ENCODE measurements around the gene NTM.

The NTM gene

DNA sequence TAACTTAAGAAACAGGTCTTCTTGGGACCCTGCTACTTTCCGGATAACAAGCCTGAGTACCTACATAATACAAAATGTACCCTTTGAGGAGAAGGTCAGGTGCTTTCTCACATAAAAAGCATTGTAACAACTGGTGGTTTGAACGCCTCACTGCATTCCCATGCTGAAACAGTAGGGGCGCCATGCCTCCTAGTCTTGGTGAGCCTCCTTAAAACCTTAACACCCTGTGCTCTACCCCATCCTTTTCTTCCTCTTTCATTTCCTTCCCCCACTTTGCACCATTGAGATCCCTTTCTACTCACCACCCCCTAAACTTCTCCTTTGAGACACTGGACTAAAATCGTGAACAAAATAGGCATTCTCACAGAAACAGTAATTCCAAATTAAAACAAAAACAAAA lies 729.3 kb downstream of the NTM start:
- TF ChIP-seq, protein P1, sequence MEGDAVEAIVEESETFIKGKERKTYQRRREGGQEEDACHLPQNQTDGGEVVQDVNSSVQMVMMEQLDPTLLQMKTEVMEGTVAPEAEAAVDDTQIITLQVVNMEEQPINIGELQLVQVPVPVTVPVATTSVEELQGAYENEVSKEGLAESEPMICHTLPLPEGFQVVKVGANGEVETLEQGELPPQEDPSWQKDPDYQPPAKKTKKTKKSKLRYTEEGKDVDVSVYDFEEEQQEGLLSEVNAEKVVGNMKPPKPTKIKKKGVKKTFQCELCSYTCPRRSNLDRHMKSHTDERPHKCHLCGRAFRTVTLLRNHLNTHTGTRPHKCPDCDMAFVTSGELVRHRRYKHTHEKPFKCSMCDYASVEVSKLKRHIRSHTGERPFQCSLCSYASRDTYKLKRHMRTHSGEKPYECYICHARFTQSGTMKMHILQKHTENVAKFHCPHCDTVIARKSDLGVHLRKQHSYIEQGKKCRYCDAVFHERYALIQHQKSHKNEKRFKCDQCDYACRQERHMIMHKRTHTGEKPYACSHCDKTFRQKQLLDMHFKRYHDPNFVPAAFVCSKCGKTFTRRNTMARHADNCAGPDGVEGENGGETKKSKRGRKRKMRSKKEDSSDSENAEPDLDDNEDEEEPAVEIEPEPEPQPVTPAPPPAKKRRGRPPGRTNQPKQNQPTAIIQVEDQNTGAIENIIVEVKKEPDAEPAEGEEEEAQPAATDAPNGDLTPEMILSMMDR (IDR thresholded peaks at IDR 0.05; ENCODE audit: poor library complexity, severe bottlenecking): peak; percentile 38
- Histone ChIP-seq H3K36me3 (ENCODE audit: low read depth) (no peaks in the 10 kb centered on the region), H3K4me1 (ENCODE audit: insufficient read depth, poor library complexity, severe bottlenecking) (no peaks in the 10 kb centered on the region), H3K27ac (ENCODE audit: poor library complexity, severe bottlenecking) (no peak overlapping the region), H3K9me3 (ENCODE audit: severe bottlenecking) (no peaks in the 10 kb centered on the region), H3K27me3 (ENCODE audit: insufficient read depth, poor library complexity, severe bottlenecking) (no peaks in the 10 kb centered on the region), H3K4me3 (ENCODE audit: severe bottlenecking) (no peak overlapping the region)
- DNase-seq (ENCODE audit: low spot score) (no peak), ATAC-seq (ENCODE audit: low read depth) (no peak)

DNA sequence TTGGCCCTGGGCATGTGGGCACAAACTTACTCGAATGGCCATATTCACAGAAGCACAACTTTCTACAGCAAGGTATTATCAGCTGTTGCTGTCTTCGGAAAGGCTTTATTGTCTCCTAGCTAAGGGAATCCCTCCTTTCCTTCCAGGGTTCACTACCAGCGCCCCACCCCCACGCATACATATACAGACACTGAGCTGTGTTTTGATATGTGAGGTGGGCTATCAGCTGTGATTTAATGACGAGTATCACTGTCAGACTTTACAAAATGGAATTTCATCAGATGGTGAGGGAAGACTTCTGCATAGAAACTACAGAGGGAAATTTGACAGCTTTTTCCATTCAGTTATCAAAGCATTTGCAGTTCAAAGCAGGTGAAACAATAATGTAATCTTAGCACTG lies 730.2 kb downstream of the NTM start:
- no peaks in the 10 kb centered on the region for H3K27me3 ChIP-seq (ENCODE audit: insufficient read depth, poor library complexity, severe bottlenecking)
- H3K27ac ChIP-seq (ENCODE audit: poor library complexity, severe bottlenecking): no peak overlapping the region
- H3K4me3 ChIP-seq (ENCODE audit: severe bottlenecking): no peak overlapping the region
- ATAC-seq (ENCODE audit: low read depth) (no peak), DNase-seq (ENCODE audit: low spot score) (no peak)
- no peaks in the 10 kb centered on the region for H3K9me3 ChIP-seq (ENCODE audit: severe bottlenecking)
- H3K36me3 ChIP-seq (ENCODE audit: low read depth): no peaks in the 10 kb centered on the region
- no peaks in the 10 kb centered on the region for H3K4me1 ChIP-seq (ENCODE audit: insufficient read depth, poor library complexity, severe bottlenecking)
- TF ChIP-seq, protein P1 (IDR thresholded peaks at IDR 0.05; ENCODE audit: poor library complexity, severe bottlenecking): no peak

DNA sequence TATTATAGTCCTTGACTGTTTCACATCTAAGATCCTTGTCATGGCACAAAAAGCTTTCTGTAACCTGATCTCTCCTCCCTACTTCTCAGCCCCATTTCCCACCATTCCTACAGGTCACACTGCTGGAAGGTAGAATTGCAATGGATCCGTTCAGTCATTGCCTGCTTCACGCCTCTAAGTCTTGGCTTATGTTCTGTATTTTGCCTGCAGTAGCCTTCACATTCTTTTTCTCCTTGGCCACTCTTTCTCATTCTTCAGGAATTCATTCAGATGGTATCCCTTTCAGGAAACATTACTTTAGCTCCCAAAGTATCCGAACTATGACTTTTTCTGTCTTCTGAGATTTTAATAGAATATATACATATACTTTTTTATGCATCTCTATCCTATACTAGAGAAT lies 731.5 kb downstream of the NTM start:
- TF ChIP-seq, protein P1 (IDR thresholded peaks at IDR 0.05; ENCODE audit: poor library complexity, severe bottlenecking): no peak
- no peaks in the 10 kb centered on the region for H3K36me3 ChIP-seq (ENCODE audit: low read depth)
- no peak overlapping the region for H3K4me3 ChIP-seq (ENCODE audit: severe bottlenecking)
- ATAC-seq (ENCODE audit: low read depth): no peak
- H3K27me3 ChIP-seq (ENCODE audit: insufficient read depth, poor library complexity, severe bottlenecking): no peaks in the 10 kb centered on the region
- H3K9me3 ChIP-seq (ENCODE audit: severe bottlenecking): no peaks in the 10 kb centered on the region
- peaks cover 4% of the 10 kb centered on the region for H3K4me1 ChIP-seq (ENCODE audit: insufficient read depth, poor library complexity, severe bottlenecking)
- no peak overlapping the region for H3K27ac ChIP-seq (ENCODE audit: poor library complexity, severe bottlenecking)
- DNase-seq (ENCODE audit: low spot score): no peak

DNA sequence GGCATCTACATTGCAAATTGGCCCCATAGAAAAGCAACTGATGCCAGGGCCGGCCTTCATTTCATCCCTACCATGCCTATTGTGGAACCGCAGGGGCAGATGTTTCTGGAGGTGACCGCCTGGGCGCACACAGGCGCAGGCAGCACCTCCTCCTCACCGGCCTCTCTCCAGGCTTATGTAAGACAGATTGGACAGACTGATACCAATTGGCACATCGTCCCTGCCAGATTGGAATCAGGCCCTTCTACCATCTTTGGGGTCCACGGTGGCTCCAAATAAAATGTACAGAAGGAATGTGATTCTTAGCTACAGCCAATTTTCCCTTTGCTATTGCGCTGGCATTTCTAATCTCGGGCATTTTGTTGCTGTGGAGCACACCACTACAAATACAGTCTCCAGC lies 732.6 kb downstream of the NTM start:
- Histone ChIP-seq H3K4me1 (ENCODE audit: insufficient read depth, poor library complexity, severe bottlenecking) (peaks cover 5% of the 10 kb centered on the region), H3K27me3 (ENCODE audit: insufficient read depth, poor library complexity, severe bottlenecking) (no peaks in the 10 kb centered on the region), H3K9me3 (ENCODE audit: severe bottlenecking) (no peaks in the 10 kb centered on the region), H3K36me3 (ENCODE audit: low read depth) (no peaks in the 10 kb centered on the region), H3K27ac (ENCODE audit: poor library complexity, severe bottlenecking) (no peak overlapping the region), H3K4me3 (ENCODE audit: severe bottlenecking) (no peak overlapping the region)
- ATAC-seq (ENCODE audit: low read depth): no peak
- TF ChIP-seq, protein P1 (IDR thresholded peaks at IDR 0.05; ENCODE audit: poor library complexity, severe bottlenecking): no peak
- DNase-seq (ENCODE audit: low spot score): no peak

DNA sequence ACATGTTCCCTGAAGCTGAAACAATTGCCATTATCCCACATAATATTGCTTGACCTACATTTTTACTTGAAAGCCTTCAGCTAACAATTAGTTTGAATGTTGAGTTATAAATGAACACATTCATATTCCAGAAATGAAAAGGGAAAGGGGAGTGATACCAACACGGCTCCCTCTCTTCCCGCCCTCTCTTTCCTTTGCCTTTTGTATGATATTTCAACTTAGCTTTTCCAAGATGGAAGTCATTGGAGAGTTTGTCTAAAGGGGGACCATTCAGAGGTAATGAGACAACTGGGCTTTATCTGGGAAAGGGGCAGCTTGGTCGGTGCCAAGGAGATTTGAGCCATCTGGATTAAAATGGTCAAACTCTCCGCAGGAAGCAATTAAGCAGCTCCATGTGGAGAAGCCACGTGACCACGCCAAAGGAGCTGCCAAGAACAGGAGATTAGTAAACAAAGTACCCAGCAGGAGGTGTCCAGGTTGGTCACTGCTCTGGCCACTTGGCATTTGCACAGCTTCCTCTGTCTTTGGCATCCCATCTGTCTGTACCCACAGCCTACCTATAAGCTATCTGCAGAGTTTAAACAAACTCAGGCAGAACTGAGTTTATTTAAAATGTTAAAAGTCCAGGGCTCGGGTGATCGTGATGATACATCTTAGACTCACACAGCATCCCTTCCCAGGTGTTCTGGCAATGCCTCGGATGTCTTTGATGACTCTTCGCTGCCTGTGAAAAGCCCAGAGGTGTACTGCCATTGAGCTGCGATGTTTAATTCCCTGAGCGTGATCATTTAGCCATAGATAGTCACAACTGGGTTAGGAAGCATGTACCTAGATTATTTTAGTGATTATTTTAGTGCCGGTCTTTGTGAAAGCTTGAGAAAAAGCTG lies 735.9 kb downstream of the NTM start:
- peak; percentile 83; the same call in 2 of the 3 replicates for ATAC-seq (ENCODE audit: low read depth)
- Histone ChIP-seq H3K27ac (ENCODE audit: poor library complexity, severe bottlenecking) (peak overlapping the region; percentile 37), H3K36me3 (ENCODE audit: low read depth) (no peaks in the 10 kb centered on the region), H3K4me3 (ENCODE audit: severe bottlenecking) (no peak overlapping the region), H3K9me3 (ENCODE audit: severe bottlenecking) (no peaks in the 10 kb centered on the region), H3K4me1 (ENCODE audit: insufficient read depth, poor library complexity, severe bottlenecking) (peaks cover 8% of the 10 kb centered on the region), H3K27me3 (ENCODE audit: insufficient read depth, poor library complexity, severe bottlenecking) (no peaks in the 10 kb centered on the region)
- DNase-seq (ENCODE audit: low spot score): no peak
- TF ChIP-seq, protein P1 (IDR thresholded peaks at IDR 0.05; ENCODE audit: poor library complexity, severe bottlenecking): no peak
